Transverse colon (tissue), 4 donors: ENCODE data around the gene FKBP14. TPM values are rescaled to one million over a fixed set of nuclear protein-coding genes. Genes with fewer than 3 reads are reported as not detected.
"Not testable (repeated sequence)": the region's sequence is repeated elsewhere in the genome, so short reads cannot be mapped to it uniquely, and the experiment has no call there.

Experiments
- DNase-seq: peaks from one replicate; pipeline ENCODE4 v3.0.0-alpha.2; 2019
- H3K27ac ChIP-seq, 4 donors: fragments of 200-600 bp; sonication (generic); 2 replicates each; pipeline ENCODE4 v1.5.1; 2016 to 2018; ENCODE audit warnings: inconsistent platforms in 4 of 4
- H3K27me3 ChIP-seq: fragments of 200-600 bp; sonication (generic); 2 replicates; pipeline ENCODE4 v1.5.1; 2017; ENCODE audit warnings: inconsistent platforms
- H3K36me3 ChIP-seq, 4 donors: fragments of 200-600 bp; sonication (generic); 2 replicates each; pipeline ENCODE4 v1.5.1; 2017 to 2019; ENCODE audit warnings: inconsistent platforms in 4 of 4
- H3K4me1 ChIP-seq, 4 donors: fragments of 200-600 bp; sonication (generic); 2 replicates each; pipeline ENCODE4 v1.5.1; 2017 to 2020; ENCODE audit warnings: inconsistent platforms in 4 of 4
- H3K4me3 ChIP-seq, 4 donors: fragments of 200-600 bp; sonication (generic); 1 replicate in 1 of 4; 2 replicates in 3 of 4; pipeline versions ENCODE4 v1.5.1 to v1.6.1; 2017 to 2019; ENCODE audit warnings: inconsistent platforms in 4 of 4
- H3K9me3 ChIP-seq, 2 donors: fragments of 200-600 bp; sonication (generic); 2 replicates each; pipeline ENCODE4 v1.5.1; 2017 to 2019; ENCODE audit warnings: inconsistent platforms in 2 of 2
- CTCF ChIP-seq, 5 experiments: fragments of 200-600 bp in 3 of 5; fragments of 450-650 bp in 2 of 5; sonication (generic) in 3 of 5; IDR thresholded peaks; 1 replicate in 2 of 5; 2 replicates in 3 of 5; pipeline ENCODE4 v1.5.1; 2016 to 2017; ENCODE audit warnings: antibody characterized with exemption in 5 of 5, inconsistent platforms in 3 of 5, mild to moderate bottlenecking in 2 of 5, moderate library complexity in 1 of 5
- EP300 ChIP-seq: sonication (generic); formaldehyde crosslinking; IDR thresholded peaks from one replicate; pipeline ENCODE4 v1.6.1; 2017; ENCODE audit warnings: antibody characterized with exemption, low read depth
- POLR2A ChIP-seq: fragments of 450-650 bp; IDR thresholded peaks from one replicate; pipeline ENCODE4 v1.6.1; 2016; ENCODE audit warnings: antibody characterized with exemption, mild to moderate bottlenecking, moderate library complexity
- POLR2AphosphoS5 ChIP-seq, 3 donors: sonication (generic); formaldehyde crosslinking; IDR thresholded peaks; one replicate each; pipeline ENCODE4 v1.6.1; 2016; ENCODE audit warnings: antibody characterized with exemption in 3 of 3
- WGBS, 2 donors: methylation state at CpG; one replicate each; pipeline ENCODE4 v1.1.5; 2018; ENCODE audit warnings: low coverage in 1 of 2; 5-methylcytosine and 5-hydroxymethylcytosine counted together
- in situ Hi-C, 4 donors: fragments of 200-750 bp; cut with MboI; loops; one replicate each; pipeline versions ENCODE4 v1.15.0 to v1.15.1; 2017; ENCODE audit warnings: low sequenced_read_pairs in 3 of 4, low pct_ligation_motif_present in 1 of 4, low pct_unique_long_range_greater_than_20kb in 1 of 4
- intact Hi-C: fragments of 100-400 bp; cut with DNase I; formaldehyde crosslinking; loops from one replicate; pipeline ENCODE4 v1.15.1; 2023; ENCODE audit warnings: low total_unique reads
- total RNA-seq, 4 donors: library from RNA; depleted of rRNA; stranded (reverse); fragments of >200 nt; gene quantifications; one replicate each; pipeline ENCODE4 v1.1.0, GENCODE V29; 2016

Gene FKBP14
- total RNA-seq, 4 donors from 2014 or later: 0.75 to 12.7 (median 9.6) TPM

GRCh38 chr7:29970158-29970557 lies 56.3 kb downstream of the FKBP14 start:
- in situ Hi-C loops (no loop called here), intact Hi-C loops (no loop called here)
- Histone ChIP-seq H3K27ac (no peak overlapping the region), H3K36me3 (no peaks in the 10 kb centered on the region), H3K27me3 (no peaks in the 10 kb centered on the region), H3K4me1 (peaks cover 0 to 3% (median 0%) of the 10 kb centered on the region in 4 donors), H3K9me3 (no peaks in the 10 kb centered on the region), H3K4me3 (no peak overlapping the region)
- DNase-seq: no peak
- no peak for TF ChIP-seq POLR2AphosphoS5 (IDR thresholded peaks at IDR 0.05)
- WGBS, 2 donors: 84 to 100% methylated on average over 1 of the region's 1 CpG

GRCh38 chr7:29969738-29970137 lies 56.8 kb downstream of the FKBP14 start:
- Histone ChIP-seq H3K27me3 (no peaks in the 10 kb centered on the region), H3K36me3 (no peaks in the 10 kb centered on the region), H3K27ac (no peak overlapping the region), H3K4me1 (peaks cover 0 to 3% (median 0%) of the 10 kb centered on the region in 4 donors), H3K4me3 (no peak overlapping the region), H3K9me3 (no peaks in the 10 kb centered on the region)
- DNase-seq: no peak
- TF ChIP-seq POLR2AphosphoS5 (IDR thresholded peaks at IDR 0.05) (no peak), CTCF (IDR thresholded peaks at IDR 0.05) (no peak), EP300 (no peak), POLR2A (no peak)
- 83 to 91% methylated on average over 1 to 2 of the region's 2 CpGs for WGBS, 2 donors
- intact Hi-C loops (no loop called here), in situ Hi-C loops (no loop called here)

DNA sequence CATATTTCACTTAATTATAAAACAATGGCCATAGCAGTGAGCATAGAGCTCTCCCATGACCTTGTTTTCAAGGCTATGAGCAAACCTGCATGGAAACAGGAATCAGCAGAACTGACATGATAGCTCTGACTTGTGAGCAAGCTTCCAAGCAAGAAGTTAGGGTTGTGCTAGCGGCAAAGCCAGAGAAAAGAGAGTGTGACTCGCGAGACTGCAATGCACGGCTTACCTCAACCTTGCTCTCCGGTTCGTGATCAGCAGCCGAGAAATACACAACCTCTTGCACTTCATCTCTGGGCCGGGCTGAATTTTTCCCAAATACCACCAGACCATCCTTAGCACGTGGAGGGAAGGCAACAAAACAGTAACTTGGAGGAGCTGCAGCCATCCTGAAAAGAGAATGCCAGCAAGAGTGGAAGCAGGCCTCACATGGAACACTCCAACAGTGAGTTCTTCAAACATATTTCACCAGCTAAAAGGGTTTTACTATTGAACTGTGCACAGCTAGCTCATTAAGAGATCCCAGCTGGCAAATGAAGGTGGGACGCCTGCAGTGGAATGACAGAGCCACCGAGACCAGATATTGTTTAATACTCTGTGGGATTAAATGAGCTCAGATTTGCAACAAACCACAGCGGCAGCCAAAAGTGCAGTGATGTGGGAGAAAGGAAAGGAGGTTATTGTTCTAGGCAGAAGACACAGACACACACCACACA lies 57.7 kb downstream of the FKBP14 start:
- WGBS, 2 donors: 95 to 100% methylated on average over 1 to 12 of the region's 12 CpGs
- no peaks in the 10 kb centered on the region for H3K9me3 ChIP-seq
- H3K36me3 ChIP-seq: no peaks in the 10 kb centered on the region
- no peak overlapping the region for H3K4me3 ChIP-seq
- DNase-seq: no peak
- no peaks in the 10 kb centered on the region for H3K27me3 ChIP-seq
- H3K27ac ChIP-seq: no peak overlapping the region
- intact Hi-C loops (no loop called here), in situ Hi-C loops (no loop called here)
- H3K4me1 ChIP-seq: peaks cover 0 to 3% (median 0%) of the 10 kb centered on the region in 4 donors
- TF ChIP-seq EP300 (no peak), POLR2A (no peak), POLR2AphosphoS5 (IDR thresholded peaks at IDR 0.05) (no peak), CTCF (IDR thresholded peaks at IDR 0.05) (no peak)

DNA sequence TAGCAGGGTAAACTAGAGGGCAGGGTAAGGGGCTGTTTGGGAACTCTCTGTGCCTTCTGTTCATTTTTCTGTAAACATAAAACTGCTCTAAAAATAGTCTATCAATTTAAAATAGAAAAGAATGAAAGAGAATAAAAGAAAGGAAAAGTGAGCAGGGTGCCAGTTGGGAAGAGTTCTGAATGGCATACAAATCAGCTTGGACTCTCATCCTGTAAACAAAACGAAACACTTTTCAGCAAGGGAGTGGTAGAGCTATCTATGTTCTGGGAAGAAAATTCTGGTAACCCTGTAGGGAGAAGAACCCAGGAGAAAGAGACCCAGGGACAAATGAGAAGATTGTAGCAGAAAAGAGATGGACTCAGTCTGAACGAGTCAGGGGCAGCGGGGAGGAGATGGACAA lies 61.5 kb downstream of the FKBP14 start:
- Histone ChIP-seq H3K27me3 (no peaks in the 10 kb centered on the region), H3K4me3 (no peak overlapping the region), H3K4me1 (no peaks in the 10 kb centered on the region), H3K36me3 (no peaks in the 10 kb centered on the region), H3K27ac (no peak overlapping the region), H3K9me3 (no peaks in the 10 kb centered on the region)
- intact Hi-C loops (no loop called here), in situ Hi-C loops (no loop called here)
- TF ChIP-seq POLR2AphosphoS5 (IDR thresholded peaks at IDR 0.05) (no peak), POLR2A (no peak), CTCF (IDR thresholded peaks at IDR 0.05) (no peak), EP300 (no peak)
- no peak for DNase-seq
- 73 to 77% methylated on average over 3 of the region's 3 CpGs for WGBS, 2 donors

- TF ChIP-seq POLR2AphosphoS5 (IDR thresholded peaks at IDR 0.05): no peak
- TF ChIP-seq POLR2A: no peak
- TF ChIP-seq CTCF (IDR thresholded peaks at IDR 0.05): no peak
- no peak for TF ChIP-seq EP300
- Histone ChIP-seq H3K27ac (no peak overlapping the region), H3K27me3 (no peaks in the 10 kb centered on the region), H3K36me3 (no peaks in the 10 kb centered on the region), H3K4me1 (no peaks in the 10 kb centered on the region), H3K4me3 (no peak overlapping the region), H3K9me3 (no peaks in the 10 kb centered on the region)
- 94% methylated on average over 1 of the region's 1 CpG; no CpG with 5 or more reads in 1 of the 2 donors for WGBS, 2 donors
- intact Hi-C loops (no loop called here), in situ Hi-C loops (no loop called here)
- DNase-seq: no peak
Observed at GRCh38 chr7:29962035-29962434, 64.5 kb downstream of the FKBP14 start.

GRCh38 chr7:29961611-29962010 lies 64.9 kb downstream of the FKBP14 start:
- H3K4me3 ChIP-seq, in situ Hi-C loops, intact Hi-C loops, DNase-seq, H3K27ac ChIP-seq, H3K4me1 ChIP-seq, H3K9me3 ChIP-seq, H3K36me3 ChIP-seq, H3K27me3 ChIP-seq: not testable (repeated sequence)
- 99 to 100% methylated on average over 1 to 17 of the region's 19 CpGs for WGBS, 2 donors
